H9 (cell line): ENCODE data around the gene IL1RAPL1. TPM values are rescaled to one million over a fixed set of nuclear protein-coding genes. Genes with fewer than 3 reads are reported as not detected.

Source experiments
- DNase-seq: peaks from one replicate; pipeline ENCODE4 v3.0.0-alpha.2; 2017
- H2AFZ ChIP-seq: one replicate; pipeline ENCODE4 v1.6.1; 2013; ENCODE audit warnings: mild to moderate bottlenecking, low read length, control low read depth, moderate library complexity
- H2AK5ac ChIP-seq: 2 replicates; pipeline ENCODE4 v1.6.1; 2013; ENCODE audit warnings: low read length, control low read depth, mixed read lengths; ENCODE audit not compliant: insufficient read length
- H2BK120ac ChIP-seq: one replicate; pipeline ENCODE4 v1.6.1; 2013; ENCODE audit warnings: low read depth, mild to moderate bottlenecking, low read length, control low read depth, inconsistent platforms; ENCODE audit not compliant: poor library complexity, severe bottlenecking
- H2BK12ac ChIP-seq: 2 replicates; pipeline ENCODE4 v1.6.1; 2013; ENCODE audit warnings: low read length, control low read depth, mixed read lengths, low read depth; ENCODE audit not compliant: insufficient read length
- H2BK15ac ChIP-seq: 2 replicates; pipeline ENCODE4 v1.6.1; 2013; ENCODE audit warnings: low read depth, low read length, control low read depth
- H2BK20ac ChIP-seq: one replicate; pipeline ENCODE4 v1.6.1; 2013; ENCODE audit warnings: low read depth, mild to moderate bottlenecking, low read length, control low read depth, inconsistent platforms; ENCODE audit not compliant: poor library complexity, severe bottlenecking
- H2BK5ac ChIP-seq: 2 replicates; pipeline ENCODE4 v1.6.1; 2013; ENCODE audit warnings: low read length, control low read depth, mixed read lengths; ENCODE audit not compliant: insufficient read length
- H3K14ac ChIP-seq: 2 replicates; pipeline ENCODE4 v1.6.1; 2013; ENCODE audit warnings: low read length, control low read depth; ENCODE audit not compliant: insufficient read depth
- H3K18ac ChIP-seq: 2 replicates; pipeline ENCODE4 v1.6.1; 2013; ENCODE audit warnings: low read depth, mild to moderate bottlenecking, mixed read lengths, low read length, control low read depth; ENCODE audit not compliant: insufficient read length
- H3K23ac ChIP-seq: 2 replicates; pipeline ENCODE4 v1.6.1; 2013; ENCODE audit warnings: low read length, control low read depth, mixed read lengths, low read depth; ENCODE audit not compliant: insufficient read length
- H3K23me2 ChIP-seq: 2 replicates; pipeline ENCODE4 v1.6.1; 2013; ENCODE audit warnings: low read depth, mild to moderate bottlenecking, mixed read lengths, low read length, control low read depth; ENCODE audit not compliant: insufficient read length, poor library complexity, severe bottlenecking
- H3K27ac ChIP-seq: 2 replicates; pipeline ENCODE4 v1.5.1; 2013; ENCODE audit warnings: low read length, control low read depth, mixed read lengths, low read depth; ENCODE audit not compliant: insufficient read length
- H3K27me3 ChIP-seq: 2 replicates; pipeline ENCODE4 v1.6.1; 2013; ENCODE audit warnings: low read length, control low read depth, inconsistent platforms; ENCODE audit not compliant: insufficient read depth
- H3K4ac ChIP-seq: 2 replicates; pipeline ENCODE4 v1.6.1; 2013; ENCODE audit warnings: low read depth, mild to moderate bottlenecking, control low read depth, inconsistent platforms, low read length, moderate library complexity
- H3K4me1 ChIP-seq: 2 replicates; pipeline ENCODE4 v1.6.1; 2013; ENCODE audit warnings: low read length, control low read depth, inconsistent platforms; ENCODE audit not compliant: insufficient read depth
- H3K4me2 ChIP-seq: 2 replicates; pipeline ENCODE4 v1.6.1; 2013; ENCODE audit warnings: low read length, control low read depth, mixed read lengths; ENCODE audit not compliant: insufficient read length, insufficient read depth
- H3K56ac ChIP-seq: 2 replicates; pipeline ENCODE4 v1.6.1; 2013; ENCODE audit warnings: low read depth, mild to moderate bottlenecking, mixed read lengths, low read length, control low read depth; ENCODE audit not compliant: insufficient read length
- H3K79me1 ChIP-seq: 2 replicates; pipeline ENCODE4 v1.6.1; 2013; ENCODE audit warnings: low read depth, mild to moderate bottlenecking, moderate library complexity, low read length, control low read depth, inconsistent platforms; ENCODE audit not compliant: insufficient read depth, poor library complexity, severe bottlenecking
- H3K79me2 ChIP-seq: 2 replicates; pipeline ENCODE4 v1.6.1; 2013; ENCODE audit warnings: low read length, control low read depth, inconsistent platforms; ENCODE audit not compliant: insufficient read depth
- H3K9ac ChIP-seq: 2 replicates; pipeline ENCODE4 v1.6.1; 2013; ENCODE audit warnings: low read length, control low read depth, mixed read lengths; ENCODE audit not compliant: insufficient read length; ENCODE audit errors: extremely low read depth
- H3K9me3 ChIP-seq: one replicate; pipeline ENCODE4 v1.6.1; 2013; ENCODE audit warnings: low read depth, low read length, inconsistent platforms; ENCODE audit not compliant: control insufficient read depth
- H3T11ph ChIP-seq: one replicate; pipeline ENCODE4 v1.6.1; 2013; ENCODE audit warnings: mild to moderate bottlenecking, low read length, control low read depth, inconsistent platforms
- H4K20me1 ChIP-seq: one replicate; pipeline ENCODE4 v1.6.1; 2013; ENCODE audit not compliant: control insufficient read depth, insufficient read length, insufficient read depth
- H4K5ac ChIP-seq: 2 replicates; pipeline ENCODE4 v1.6.1; 2013; ENCODE audit warnings: low read depth, mild to moderate bottlenecking, mixed read lengths, low read length, control low read depth; ENCODE audit not compliant: insufficient read length
- H4K8ac ChIP-seq: replicated peaks from 2 replicates; pipeline ENCODE4 v1.6.1; 2013; ENCODE audit warnings: low read length, control low read depth, mixed read lengths, low read depth; ENCODE audit not compliant: insufficient read length
- H4K91ac ChIP-seq: 2 replicates; pipeline ENCODE4 v1.6.1; 2013; ENCODE audit warnings: low read depth, mild to moderate bottlenecking, moderate library complexity, mixed read lengths, low read length, control low read depth; ENCODE audit not compliant: insufficient read length
- H3K27ac Mint-ChIP-seq, 3 experiments: 2 replicates in 2 of 3; 3 replicates in 1 of 3; pipeline ENCODE4 v1.8.0; 2020 to 2021; ENCODE audit warnings: mixed read lengths in 3 of 3, mild to moderate bottlenecking in 1 of 3, moderate library complexity in 1 of 3
- H3K27me3 Mint-ChIP-seq: 2 replicates; pipeline ENCODE4 v1.8.0; 2021; ENCODE audit warnings: low read depth, mild to moderate bottlenecking, moderate library complexity, mixed read lengths
- H3K36me3 Mint-ChIP-seq, 3 experiments: 2 replicates in 2 of 3; 3 replicates in 1 of 3; pipeline ENCODE4 v1.8.0; 2020 to 2021; ENCODE audit warnings: low read depth in 3 of 3, mixed read lengths in 3 of 3; ENCODE audit not compliant: insufficient read depth in 1 of 3
- H3K4me1 Mint-ChIP-seq, 2 experiments: 2 replicates each; pipeline ENCODE4 v1.8.0; 2020; ENCODE audit warnings: mixed read lengths in 2 of 2
- H3K4me3 Mint-ChIP-seq, 2 experiments: 2 replicates in 1 of 2; 3 replicates in 1 of 2; pipeline ENCODE4 v1.8.0; 2020 to 2021; ENCODE audit warnings: mild to moderate bottlenecking in 2 of 2, mixed read lengths in 2 of 2, moderate library complexity in 1 of 2
- H3K9me3 Mint-ChIP-seq, 2 experiments: 2 replicates in 1 of 2; 3 replicates in 1 of 2; pipeline ENCODE4 v1.8.0; 2020; ENCODE audit warnings: mild to moderate bottlenecking in 2 of 2, mixed read lengths in 2 of 2, moderate library complexity in 1 of 2
- WGBS: extraction: QIAGEN DNeasy Blood & Tissue Kit; methylation state at CpG from one replicate; pipeline ENCODE4 v1.1.7; 2013; ENCODE audit warnings: missing lambda C conversion rate, low lambda C conversion rate, mixed read lengths; ENCODE audit not compliant: insufficient read length; ENCODE audit errors: extremely low coverage; 5-methylcytosine and 5-hydroxymethylcytosine counted together
- total RNA-seq: library from RNA; stranded (reverse); gene quantifications from 2 replicates; pipeline ENCODE4 v1.2.1, GENCODE V29; 2021
- TF ChIP-seq, protein P1 (sequence below): fragments of 200-600 bp; sonication (generic); conservative IDR thresholded peaks from 3 replicates; pipeline ENCODE4 v1.8.0; 2021; ENCODE audit warnings: antibody characterized with exemption, mild to moderate bottlenecking

IL1RAPL1 gene
- total RNA-seq, 1 experiment from 2014 or later = 0.31 TPM

- H3K27me3 Mint-ChIP-seq = peaks cover 9% of the 10 kb centered on the region
Measured at GRCh38 chrX:29299684-29300083, 712.4 kb downstream of the IL1RAPL1 start.

More at GRCh38 chrX:29299684-29300083, 712.4 kb downstream of the IL1RAPL1 start:
- no peak overlapping the region for H2BK5ac ChIP-seq
- H3K23me2 ChIP-seq = no peaks in the 10 kb centered on the region
- no peaks in the 10 kb centered on the region for H3K9me3 ChIP-seq
- H3K79me2 ChIP-seq = no peaks in the 10 kb centered on the region
- H4K91ac ChIP-seq = no peak overlapping the region
- H3K4me1 ChIP-seq = peaks cover 2% of the 10 kb centered on the region; the same call in 1 of the 2 replicates
- H3K18ac ChIP-seq = no peak overlapping the region
- H4K5ac ChIP-seq = no peak overlapping the region
- H4K20me1 ChIP-seq = no peaks in the 10 kb centered on the region
- H4K8ac ChIP-seq = no peak overlapping the region
- no peak overlapping the region for H3K4ac ChIP-seq
- no peak overlapping the region for H2BK12ac ChIP-seq
- Mint-ChIP-seq H3K27ac (no peak overlapping the region), H3K36me3 (peaks cover 0 to 20% (median 6%) of the 10 kb centered on the region in 3 experiments; a peak in 4 of 7 replicates), H3K9me3 (peaks cover 13 to 64% of the 10 kb centered on the region in 2 experiments), H3K4me1 (peaks cover 46 to 55% of the 10 kb centered on the region in 2 experiments), H3K4me3 (no peak overlapping the region)
- H3K56ac ChIP-seq = no peak overlapping the region
- H3K79me1 ChIP-seq = no peaks in the 10 kb centered on the region
- no peak overlapping the region for H2BK20ac ChIP-seq
- WGBS = no CpG with 5 or more reads among the region's 2 CpGs
- no peak overlapping the region for H2AK5ac ChIP-seq
- H3K14ac ChIP-seq = no peak overlapping the region
- TF ChIP-seq, protein P1, sequence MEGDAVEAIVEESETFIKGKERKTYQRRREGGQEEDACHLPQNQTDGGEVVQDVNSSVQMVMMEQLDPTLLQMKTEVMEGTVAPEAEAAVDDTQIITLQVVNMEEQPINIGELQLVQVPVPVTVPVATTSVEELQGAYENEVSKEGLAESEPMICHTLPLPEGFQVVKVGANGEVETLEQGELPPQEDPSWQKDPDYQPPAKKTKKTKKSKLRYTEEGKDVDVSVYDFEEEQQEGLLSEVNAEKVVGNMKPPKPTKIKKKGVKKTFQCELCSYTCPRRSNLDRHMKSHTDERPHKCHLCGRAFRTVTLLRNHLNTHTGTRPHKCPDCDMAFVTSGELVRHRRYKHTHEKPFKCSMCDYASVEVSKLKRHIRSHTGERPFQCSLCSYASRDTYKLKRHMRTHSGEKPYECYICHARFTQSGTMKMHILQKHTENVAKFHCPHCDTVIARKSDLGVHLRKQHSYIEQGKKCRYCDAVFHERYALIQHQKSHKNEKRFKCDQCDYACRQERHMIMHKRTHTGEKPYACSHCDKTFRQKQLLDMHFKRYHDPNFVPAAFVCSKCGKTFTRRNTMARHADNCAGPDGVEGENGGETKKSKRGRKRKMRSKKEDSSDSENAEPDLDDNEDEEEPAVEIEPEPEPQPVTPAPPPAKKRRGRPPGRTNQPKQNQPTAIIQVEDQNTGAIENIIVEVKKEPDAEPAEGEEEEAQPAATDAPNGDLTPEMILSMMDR = no peak
- no peak overlapping the region for H2BK120ac ChIP-seq
- H3T11ph ChIP-seq = no peak overlapping the region
- no peak overlapping the region for H3K27ac ChIP-seq
- no peak overlapping the region for H3K9ac ChIP-seq
- no peak overlapping the region for H2AFZ ChIP-seq
- no peak overlapping the region for H2BK15ac ChIP-seq
- H3K4me2 ChIP-seq = no peak overlapping the region
- H3K23ac ChIP-seq = no peak overlapping the region
- no peaks in the 10 kb centered on the region for H3K27me3 ChIP-seq
- no peak for DNase-seq
